ENCODE results near the gene SP5. TPM values are rescaled to one million over a fixed set of nuclear protein-coding genes. Genes with fewer than 3 reads are reported as not detected.

The SP5 gene
- total RNA-seq, 1 experiment from 2014 or later = 0.47 TPM

DNA sequence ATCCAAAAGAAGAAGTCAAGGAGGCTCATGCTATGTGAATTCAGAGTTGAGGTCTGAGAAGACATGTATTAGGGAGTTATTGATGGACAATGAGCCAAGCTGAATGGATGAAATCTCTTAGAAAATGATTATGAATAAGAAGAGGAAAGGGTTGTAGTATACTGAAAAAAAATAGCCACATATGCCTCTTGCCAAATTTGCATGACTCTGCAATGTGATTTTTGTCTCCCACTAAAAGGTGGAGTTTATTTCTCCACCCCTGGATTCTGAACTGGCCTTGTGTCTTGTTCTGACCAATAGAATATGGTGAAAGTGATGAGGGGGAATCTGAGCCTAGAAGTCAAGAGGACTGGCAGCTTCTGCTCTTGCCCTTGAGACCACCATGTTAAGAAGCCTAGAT is 46.4 kb downstream of the SP5 start:
- no peak for TF ChIP-seq EZH2 (IDR thresholded peaks at IDR 0.05; ENCODE audit: low read length, unreplicated experiment)
- TF ChIP-seq, protein P1, sequence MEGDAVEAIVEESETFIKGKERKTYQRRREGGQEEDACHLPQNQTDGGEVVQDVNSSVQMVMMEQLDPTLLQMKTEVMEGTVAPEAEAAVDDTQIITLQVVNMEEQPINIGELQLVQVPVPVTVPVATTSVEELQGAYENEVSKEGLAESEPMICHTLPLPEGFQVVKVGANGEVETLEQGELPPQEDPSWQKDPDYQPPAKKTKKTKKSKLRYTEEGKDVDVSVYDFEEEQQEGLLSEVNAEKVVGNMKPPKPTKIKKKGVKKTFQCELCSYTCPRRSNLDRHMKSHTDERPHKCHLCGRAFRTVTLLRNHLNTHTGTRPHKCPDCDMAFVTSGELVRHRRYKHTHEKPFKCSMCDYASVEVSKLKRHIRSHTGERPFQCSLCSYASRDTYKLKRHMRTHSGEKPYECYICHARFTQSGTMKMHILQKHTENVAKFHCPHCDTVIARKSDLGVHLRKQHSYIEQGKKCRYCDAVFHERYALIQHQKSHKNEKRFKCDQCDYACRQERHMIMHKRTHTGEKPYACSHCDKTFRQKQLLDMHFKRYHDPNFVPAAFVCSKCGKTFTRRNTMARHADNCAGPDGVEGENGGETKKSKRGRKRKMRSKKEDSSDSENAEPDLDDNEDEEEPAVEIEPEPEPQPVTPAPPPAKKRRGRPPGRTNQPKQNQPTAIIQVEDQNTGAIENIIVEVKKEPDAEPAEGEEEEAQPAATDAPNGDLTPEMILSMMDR (conservative IDR thresholded peaks at IDR 0.05; ENCODE audit: low read depth, low read length) = no peak
- no peak for TF ChIP-seq EZH2phosphoT487 (IDR thresholded peaks at IDR 0.05; ENCODE audit: borderline replicate concordance, low read length)
- no peak overlapping the region for H3K4me2 ChIP-seq (ENCODE audit: low read length)

DNA sequence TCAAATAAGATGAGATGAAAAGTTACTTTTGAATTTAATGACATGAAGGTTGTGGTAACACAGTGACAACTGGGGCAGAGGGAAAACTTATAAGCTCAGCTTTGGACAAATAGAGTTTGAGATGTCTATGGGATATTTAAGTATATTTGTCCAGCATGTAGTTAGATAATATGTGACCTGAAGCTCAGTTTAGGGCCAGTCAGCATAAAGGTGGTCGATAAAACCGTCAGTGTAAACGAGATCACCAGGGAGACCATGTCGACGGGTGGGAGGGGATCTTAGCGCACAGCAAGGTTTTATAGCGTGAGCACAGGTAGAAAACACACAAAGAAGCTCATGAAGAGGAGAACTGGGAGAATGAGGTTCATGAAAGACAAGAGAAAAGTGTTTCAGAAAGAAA is 47.6 kb downstream of the SP5 start:
- Histone ChIP-seq H3K4me1 (ENCODE audit: insufficient read depth, low read length) (no peaks in the 10 kb centered on the region), H3K79me2 (ENCODE audit: low read length) (no peaks in the 10 kb centered on the region), H3K9ac (ENCODE audit: low read length) (no peak overlapping the region), H3K9me2 (replicated peaks; ENCODE audit: low read length) (no peaks in the 10 kb centered on the region), H4K20me1 (ENCODE audit: low read length) (no peaks in the 10 kb centered on the region), H3K4me2 (ENCODE audit: low read length) (no peak overlapping the region), H2AFZ (ENCODE audit: low read length) (no peak overlapping the region), H3K27me3 (ENCODE audit: low read length) (no peaks in the 10 kb centered on the region), H3K27ac (ENCODE audit: low read length) (no peak overlapping the region), H3K4me3 (ENCODE audit: low read length) (no peak overlapping the region), H3K9me3 (ENCODE audit: low read length) (no peaks in the 10 kb centered on the region), H3F3A (ENCODE audit: low read length, unreplicated experiment) (no peaks in the 10 kb centered on the region), H3K36me3 (ENCODE audit: low read depth, low read length) (no peaks in the 10 kb centered on the region)
- no peak for DNase-seq
- TF ChIP-seq EZH2 (IDR thresholded peaks at IDR 0.05; ENCODE audit: low read length, unreplicated experiment) = no peak
- TF ChIP-seq, protein P1 (conservative IDR thresholded peaks at IDR 0.05; ENCODE audit: low read depth, low read length) = no peak
- TF ChIP-seq EZH2phosphoT487 (IDR thresholded peaks at IDR 0.05; ENCODE audit: borderline replicate concordance, low read length) = no peak
- intact Hi-C loops (cut with micrococcal nuclease) = no loop called here
- no peak for ATAC-seq
- no TSS peak for BruUV-seq (replicated peaks)
- ChIA-PET POLR2A (ENCODE audit: unreplicated experiment) (no interaction called here), CTCF (no interaction called here)

More for the DNA sequence above, 46.4 kb downstream of the SP5 start:
- BruUV-seq (replicated peaks) = no TSS peak
- Histone ChIP-seq H3K36me3 (ENCODE audit: low read depth, low read length) (no peaks in the 10 kb centered on the region), H3K9ac (ENCODE audit: low read length) (no peak overlapping the region), H3K79me2 (ENCODE audit: low read length) (no peaks in the 10 kb centered on the region), H3K4me3 (ENCODE audit: low read length) (no peak overlapping the region), H3K4me1 (ENCODE audit: insufficient read depth, low read length) (no peaks in the 10 kb centered on the region), H4K20me1 (ENCODE audit: low read length) (no peaks in the 10 kb centered on the region), H3K9me2 (replicated peaks; ENCODE audit: low read length) (no peaks in the 10 kb centered on the region), H3K27ac (ENCODE audit: low read length) (no peak overlapping the region), H3K9me3 (ENCODE audit: low read length) (no peaks in the 10 kb centered on the region), H3K27me3 (ENCODE audit: low read length) (no peaks in the 10 kb centered on the region), H3F3A (ENCODE audit: low read length, unreplicated experiment) (no peaks in the 10 kb centered on the region), H2AFZ (ENCODE audit: low read length) (no peak overlapping the region)
- ChIA-PET POLR2A (ENCODE audit: unreplicated experiment) (no interaction called here), CTCF (no interaction called here)
- intact Hi-C loops (cut with micrococcal nuclease) = no loop called here
- ATAC-seq = no peak
- no peak for DNase-seq

DNA sequence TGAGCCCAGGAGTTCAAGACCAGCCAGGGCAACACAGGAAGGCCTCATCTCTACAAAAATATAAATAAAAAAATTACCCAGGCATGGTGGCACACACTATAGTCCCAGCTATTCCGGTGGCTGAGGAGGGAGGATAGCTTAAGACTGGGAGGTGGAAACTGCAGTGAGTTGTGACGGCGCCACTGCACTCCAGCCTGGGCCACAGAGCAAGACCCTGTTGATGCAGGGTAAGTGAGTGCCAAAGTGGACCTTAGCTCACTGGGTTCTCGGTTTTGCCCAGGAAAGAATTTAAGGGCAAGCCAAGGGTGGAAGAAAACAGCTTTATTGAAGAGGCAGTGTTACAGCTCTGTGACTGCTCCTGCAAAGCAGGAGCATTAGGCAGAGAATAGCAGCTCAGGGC is 48.1 kb downstream of the SP5 start:
- CTCF ChIA-PET = no interaction called here
- intact Hi-C loops (cut with micrococcal nuclease) = no loop called here
- no peaks in the 10 kb centered on the region for H3K4me1 ChIP-seq (ENCODE audit: insufficient read depth, low read length)
- no peak overlapping the region for H3K9ac ChIP-seq (ENCODE audit: low read length)
- H3K27ac ChIP-seq (ENCODE audit: low read length) = no peak overlapping the region
- H3K4me2 ChIP-seq (ENCODE audit: low read length) = no peak overlapping the region
- H3K9me3 ChIP-seq (ENCODE audit: low read length) = no peaks in the 10 kb centered on the region
- DNase-seq (no peak), ATAC-seq (no peak)
- no peaks in the 10 kb centered on the region for H3K36me3 ChIP-seq (ENCODE audit: low read depth, low read length)
- no peaks in the 10 kb centered on the region for H4K20me1 ChIP-seq (ENCODE audit: low read length)
- no peaks in the 10 kb centered on the region for H3K27me3 ChIP-seq (ENCODE audit: low read length)
- POLR2A ChIA-PET (ENCODE audit: unreplicated experiment) = no interaction called here
- no peak overlapping the region for H2AFZ ChIP-seq (ENCODE audit: low read length)
- TF ChIP-seq EZH2phosphoT487 (IDR thresholded peaks at IDR 0.05; ENCODE audit: borderline replicate concordance, low read length) (no peak), EZH2 (IDR thresholded peaks at IDR 0.05; ENCODE audit: low read length, unreplicated experiment) (no peak)
- TF ChIP-seq, protein P1 (conservative IDR thresholded peaks at IDR 0.05; ENCODE audit: low read depth, low read length) = no peak
- no peaks in the 10 kb centered on the region for H3K79me2 ChIP-seq (ENCODE audit: low read length)
- H3K9me2 ChIP-seq (replicated peaks; ENCODE audit: low read length) = no peaks in the 10 kb centered on the region
- H3F3A ChIP-seq (ENCODE audit: low read length, unreplicated experiment) = no peaks in the 10 kb centered on the region
- no TSS peak for BruUV-seq (replicated peaks)
- H3K4me3 ChIP-seq (ENCODE audit: low read length) = no peak overlapping the region
